SK-N-SH (cell line): ENCODE data around the gene PRKCA. TPM values are rescaled to one million over a fixed set of nuclear protein-coding genes. Genes with fewer than 3 reads are reported as not detected.

ENCODE experiments used
- CTCF ChIA-PET: fragments of 300-600, 350-600 bp; formaldehyde crosslinking; extraction: SDS; loops from one replicate; lab custom pipeline; 2021; lab: Yijun Ruan, JAX
- POLR2A ChIA-PET: fragments of 350-600 bp; sonication (Branson Sonifier 250); formaldehyde crosslinking; extraction: SDS; loops from one replicate; lab custom pipeline; 2020; ENCODE audit warnings: antibody characterized with exemption, inconsistent platforms; lab: Yijun Ruan, JAX
- DNase-seq: peaks from one replicate; pipeline ENCODE4 v3.0.0; 2012
- H2AFZ ChIP-seq: fragments of 200-600 bp; sonication (generic); 2 replicates; pipeline ENCODE4 v1.8.1; 2016; ENCODE audit warnings: antibody characterized with exemption, mild to moderate bottlenecking, low read depth
- H3F3A ChIP-seq: fragments of 200-600 bp; sonication (generic); replicated peaks from 2 replicates; pipeline ENCODE3; 2016; ENCODE audit warnings: antibody characterized with exemption, mild to moderate bottlenecking; ENCODE audit not compliant: insufficient read depth
- H3K27ac ChIP-seq, 2 experiments: fragments of 200-500 bp in 1 of 2; fragments of 200-600 bp in 1 of 2; sonication (Bioruptor generic) in 1 of 2; sonication (generic), shearing (Covaris generic) in 1 of 2; 2 replicates each; pipeline versions ENCODE4 v1.5.1 to v1.6.1; 2014 to 2016; ENCODE audit warnings: low read depth in 2 of 2, inconsistent platforms in 1 of 2, low read length in 1 of 2, mild to moderate bottlenecking in 1 of 2, mixed read lengths in 1 of 2
- H3K27me3 ChIP-seq: fragments of 200-600 bp; sonication (generic), shearing (Covaris generic); 2 replicates; pipeline ENCODE4 v1.6.1; 2016; ENCODE audit warnings: mixed run types; ENCODE audit not compliant: insufficient read depth
- H3K36me3 ChIP-seq, 2 experiments: fragments of 200-500 bp in 1 of 2; fragments of 200-600 bp in 1 of 2; sonication (Bioruptor generic) in 1 of 2; sonication (generic) in 1 of 2; replicated peaks in 1 of 2; 2 replicates each; pipeline versions ENCODE3 to v1.5.1; 2014 to 2016; ENCODE audit warnings: low read length in 1 of 2, mild to moderate bottlenecking in 1 of 2; ENCODE audit not compliant: insufficient read depth in 2 of 2, control insufficient read depth in 1 of 2
- H3K4me1 ChIP-seq, 2 experiments: fragments of 200-500 bp in 1 of 2; fragments of 200-600 bp in 1 of 2; sonication (Bioruptor generic) in 1 of 2; sonication (generic), shearing (Covaris generic) in 1 of 2; 2 replicates each; pipeline versions ENCODE4 v1.5.1 to v1.6.1; 2014 to 2016; ENCODE audit warnings: low read depth in 1 of 2, low read length in 1 of 2, mixed run types in 1 of 2; ENCODE audit not compliant: insufficient read depth in 2 of 2, control insufficient read depth in 1 of 2
- H3K4me2 ChIP-seq: fragments of 200-600 bp; sonication (generic), shearing (Covaris generic); 2 replicates; pipeline ENCODE4 v1.6.1; 2017; ENCODE audit warnings: mixed run types
- H3K4me3 ChIP-seq, 2 experiments: fragments of 200-500 bp in 1 of 2; fragments of 200-600 bp in 1 of 2; sonication (Bioruptor generic) in 1 of 2; sonication (generic), shearing (Covaris generic) in 1 of 2; 2 replicates each; pipeline versions ENCODE4 v1.5.1 to v1.8.1; 2014 to 2016; ENCODE audit warnings: low read depth in 2 of 2, inconsistent platforms in 1 of 2, low read length in 1 of 2, mild to moderate bottlenecking in 1 of 2, mixed read lengths in 1 of 2, moderate library complexity in 1 of 2
- H3K79me2 ChIP-seq: fragments of 200-600 bp; sonication (generic); 2 replicates; pipeline ENCODE4 v1.8.1; 2017; ENCODE audit warnings: mild to moderate bottlenecking; ENCODE audit not compliant: insufficient read depth
- H3K9ac ChIP-seq: fragments of 200-600 bp; sonication (generic); 2 replicates; pipeline ENCODE4 v1.6.1; 2017; ENCODE audit warnings: mixed run types
- H3K9me2 ChIP-seq: fragments of 200-600 bp; sonication (generic); 2 replicates; pipeline ENCODE4 v1.6.1; 2017; ENCODE audit warnings: mixed run types
- H3K9me3 ChIP-seq: fragments of 200-600 bp; sonication (generic); 2 replicates; pipeline ENCODE4 v1.6.1; 2017; ENCODE audit warnings: mixed run types, mild to moderate bottlenecking, moderate library complexity
- H4K20me1 ChIP-seq: fragments of 200-600 bp; sonication (generic); 2 replicates; pipeline ENCODE4 v1.6.1; 2017; ENCODE audit warnings: mild to moderate bottlenecking, mixed run types; ENCODE audit not compliant: insufficient read depth
- CTCF ChIP-seq: fragments of 200-600 bp; sonication (generic); IDR thresholded peaks from 2 replicates; pipeline ENCODE4 v1.6.1; 2017; ENCODE audit warnings: antibody characterized with exemption, mild to moderate bottlenecking, moderate library complexity
- EZH2phosphoT487 ChIP-seq: fragments of 200-600 bp; sonication (generic); IDR thresholded peaks from 2 replicates; pipeline ENCODE4 v1.6.1; 2017; ENCODE audit warnings: low read depth, mixed run types, mild to moderate bottlenecking, antibody characterized with exemption, moderate library complexity, borderline replicate concordance
- FOSL2 ChIP-seq: IDR thresholded peaks from 2 replicates; pipeline ENCODE4 v1.4.0; 2012; ENCODE audit warnings: low read depth, mild to moderate bottlenecking, moderate library complexity, borderline replicate concordance
- FOXJ3 ChIP-seq: sonication (generic); formaldehyde crosslinking; IDR thresholded peaks from 2 replicates; pipeline ENCODE4 v1.5.1; 2020; ENCODE audit warnings: mild to moderate bottlenecking, missing genetic modification reagents
- FOXM1 ChIP-seq: IDR thresholded peaks from 2 replicates; pipeline ENCODE4 v1.4.0; 2012; ENCODE audit warnings: low read depth, mild to moderate bottlenecking
- GABPA ChIP-seq: IDR thresholded peaks from 2 replicates; pipeline ENCODE4 v1.4.0; 2012; ENCODE audit warnings: low read depth, mild to moderate bottlenecking
- GATA2 ChIP-seq: sonication (generic); formaldehyde crosslinking; IDR thresholded peaks from 2 replicates; pipeline ENCODE4 v1.5.0; 2020; ENCODE audit warnings: mild to moderate bottlenecking, missing genetic modification reagents
- IRF3 ChIP-seq: fragments of 150-350 bp; IDR thresholded peaks from 2 replicates; pipeline ENCODE4 v1.6.1; 2016; ENCODE audit warnings: mild to moderate bottlenecking, low read depth, low read length
- JUND ChIP-seq: IDR thresholded peaks from 2 replicates; pipeline ENCODE4 v1.4.0; 2012
- MAX ChIP-seq: IDR thresholded peaks from 2 replicates; pipeline ENCODE4 v1.4.0; 2012; ENCODE audit warnings: low read depth
- MEF2A ChIP-seq: IDR thresholded peaks from 2 replicates; pipeline ENCODE4 v1.4.0; 2012; ENCODE audit warnings: low read depth, borderline replicate concordance
- MXI1 ChIP-seq: IDR thresholded peaks from 2 replicates; pipeline ENCODE4 v1.6.1; 2012; ENCODE audit warnings: mild to moderate bottlenecking, low read depth, low read length, improper control_type of control experiment
- NFIC ChIP-seq: IDR thresholded peaks from 2 replicates; pipeline ENCODE4 v1.4.0; 2012; ENCODE audit warnings: borderline replicate concordance
- NRF1 ChIP-seq: IDR thresholded peaks from 2 replicates; pipeline ENCODE4 v1.6.1; 2012; ENCODE audit warnings: low read depth, mild to moderate bottlenecking, low read length
- POLR2AphosphoS5 ChIP-seq: IDR thresholded peaks from 2 replicates; pipeline ENCODE4 v1.6.1; 2012; ENCODE audit warnings: low read depth, low read length
- RAD21 ChIP-seq: IDR thresholded peaks from 2 replicates; pipeline ENCODE4 v1.6.1; 2012; ENCODE audit warnings: mild to moderate bottlenecking, low read length
- RCOR1 ChIP-seq: fragments of 150-350 bp; IDR thresholded peaks from 2 replicates; pipeline ENCODE4 v1.6.1; 2017; ENCODE audit warnings: antibody characterized with exemption, low read length
- RXRA ChIP-seq: IDR thresholded peaks from 2 replicates; pipeline ENCODE4 v1.4.0; 2012; ENCODE audit warnings: low read depth, mild to moderate bottlenecking, borderline replicate concordance
- SIN3A ChIP-seq: IDR thresholded peaks from 2 replicates; pipeline ENCODE4 v1.6.1; 2012; ENCODE audit warnings: low read depth, mild to moderate bottlenecking, low read length, moderate library complexity, borderline replicate concordance
- SMC3 ChIP-seq: IDR thresholded peaks from 2 replicates; pipeline ENCODE4 v1.6.1; 2012; ENCODE audit warnings: low read depth, low read length, improper control_type of control experiment
- TEAD4 ChIP-seq: IDR thresholded peaks from 2 replicates; pipeline ENCODE4 v1.4.0; 2012; ENCODE audit warnings: mild to moderate bottlenecking, borderline replicate concordance; ENCODE audit not compliant: insufficient read depth
- USF1 ChIP-seq: IDR thresholded peaks from 2 replicates; pipeline ENCODE4 v1.4.0; 2012; ENCODE audit warnings: low read depth, borderline replicate concordance
- USF2 ChIP-seq: fragments of 150-350 bp; IDR thresholded peaks from 2 replicates; pipeline ENCODE4 v1.6.1; 2017; ENCODE audit warnings: antibody characterized with exemption, low read length, low read depth, borderline replicate concordance
- WGBS: methylation state at CpG from one replicate; pipeline ENCODE4 v1.1.6; 2017; ENCODE audit warnings: low lambda C conversion rate; 5-methylcytosine and 5-hydroxymethylcytosine counted together
- polyA plus RNA-seq, 3 experiments: library from polyadenylated mRNA; depleted of rRNA; stranded (reverse); fragments of >200 nt; gene quantifications; 2 replicates each; pipeline ENCODE4 v1.2.3, GENCODE V29; 2012

PRKCA gene
- polyA plus RNA-seq, 1 of the 3 experiments (the other 2 are of a cell fraction) = 108 TPM

- Histone ChIP-seq H3K36me3 (peaks cover 46 to 48% of the 10 kb centered on the region in 2 experiments), H3K4me3 (no peak overlapping the region), H3K27ac (no peak overlapping the region), H3K4me1 (peaks cover 0 to 23% of the 10 kb centered on the region in 2 experiments; a peak in 2 of 4 replicates), H3K9me2 (no peaks in the 10 kb centered on the region), H3K9ac (no peak overlapping the region), H2AFZ (no peak overlapping the region), H3K4me2 (no peak overlapping the region), H3K27me3 (no peaks in the 10 kb centered on the region), H3K79me2 (peaks cover 39% of the 10 kb centered on the region), H3F3A (no peaks in the 10 kb centered on the region), H4K20me1 (peaks cover 65% of the 10 kb centered on the region), H3K9me3 (no peaks in the 10 kb centered on the region)
- DNase-seq = no peak
- WGBS = 88% methylated on average over 2 of the region's 2 CpGs
- ChIA-PET POLR2A (no interaction called here), CTCF (interaction anchor here (0.6 to 6.2 kb wide), 3 partner anchors 8 to 10 kb away, joined by 3 to 42 read pairs (median 5); no protein-coding TSS in a partner anchor)
- TF ChIP-seq SMC3 = no peak
- TF ChIP-seq MXI1 = no peak
- no peak for TF ChIP-seq GABPA
- TF ChIP-seq RAD21 = no peak
- no peak for TF ChIP-seq FOXM1
- no peak for TF ChIP-seq USF2
- TF ChIP-seq NRF1 = no peak
- no peak for TF ChIP-seq USF1
- no peak for TF ChIP-seq NFIC
- no peak for TF ChIP-seq IRF3
- TF ChIP-seq EZH2phosphoT487 = no peak
- TF ChIP-seq SIN3A = no peak
- TF ChIP-seq RCOR1 = no peak
Measured at GRCh38 chr17:66684731-66685130, 382.3 kb downstream of the PRKCA start.

GRCh38 chr17:66686601-66687000 lies 384.2 kb downstream of the PRKCA start:
- Histone ChIP-seq H3K9me2 (no peaks in the 10 kb centered on the region), H3K79me2 (peaks cover 30% of the 10 kb centered on the region), H3K27ac (no peak overlapping the region), H3K36me3 (peaks cover 54 to 55% of the 10 kb centered on the region in 2 experiments), H3K27me3 (no peaks in the 10 kb centered on the region), H2AFZ (no peak overlapping the region), H3K4me2 (no peak overlapping the region), H4K20me1 (peaks cover 47% of the 10 kb centered on the region), H3K9ac (no peak overlapping the region), H3K9me3 (no peaks in the 10 kb centered on the region), H3F3A (peaks cover 7% of the 10 kb centered on the region), H3K4me3 (no peak overlapping the region), H3K4me1 (peaks cover 0 to 23% of the 10 kb centered on the region in 2 experiments; a peak in 2 of 4 replicates)
- TF ChIP-seq RXRA = no peak
- TF ChIP-seq TEAD4 = no peak
- no peak for TF ChIP-seq USF2
- no peak for TF ChIP-seq JUND
- TF ChIP-seq MAX = no peak
- TF ChIP-seq MEF2A = no peak
- TF ChIP-seq FOXM1 = no peak
- TF ChIP-seq FOSL2 = no peak
- no peak for TF ChIP-seq FOXJ3 (CRISPR knock-in tag)
- TF ChIP-seq CTCF = no peak
- TF ChIP-seq POLR2AphosphoS5 = no peak
- TF ChIP-seq GATA2 (CRISPR knock-in tag) = no peak
- TF ChIP-seq NRF1 = no peak
- POLR2A ChIA-PET = no interaction called here
- CTCF ChIA-PET = interaction anchor here (0.7 to 6.2 kb wide), 4 partner anchors 11 to 41 kb away, joined by 3 to 42 read pairs (median 4); no protein-coding TSS in a partner anchor
- DNase-seq = no peak
- 94% methylated on average over 6 of the region's 6 CpGs for WGBS
